HepG2 (cell line): ENCODE measurements around the gene CBX5. TPM values are rescaled to one million over a fixed set of nuclear protein-coding genes. Genes with fewer than 3 reads are reported as not detected.

Experiments
- ATF7 ChIP-seq, 2 experiments: fragments of 450-650 bp in 1 of 2; sonication (generic) in 1 of 2; formaldehyde crosslinking in 1 of 2; IDR thresholded peaks; 2 replicates each; pipeline versions ENCODE4 v1.4.0 to v1.6.1; 2016 to 2020; ENCODE audit warnings: antibody characterized with exemption in 1 of 2, mild to moderate bottlenecking in 1 of 2, missing genetic modification reagents in 1 of 2
- DMAP1 ChIP-seq: IDR thresholded peaks from 2 replicates; pipeline ENCODE4 v1.6.1; 2016
- ELF4 ChIP-seq: sonication (generic); formaldehyde crosslinking; IDR thresholded peaks from 2 replicates; pipeline ENCODE4 v1.5.0; 2020; ENCODE audit warnings: missing genetic modification reagents, mild to moderate bottlenecking, moderate library complexity, borderline replicate concordance
- ETV5 ChIP-seq: IDR thresholded peaks from 2 replicates; pipeline ENCODE4 v1.6.1; 2018; ENCODE audit warnings: missing biosample characterization, missing genetic modification reagents, inconsistent platforms, borderline replicate concordance
- FOSL2 ChIP-seq: sonication (generic); formaldehyde crosslinking; IDR thresholded peaks from 2 replicates; pipeline ENCODE4 v1.4.0; 2020; ENCODE audit warnings: missing genetic modification reagents
- FOXK1 ChIP-seq: sonication (generic); formaldehyde crosslinking; IDR thresholded peaks from 2 replicates; pipeline ENCODE4 v1.4.0; 2020; ENCODE audit warnings: low read depth, missing genetic modification reagents, borderline replicate concordance
- FOXK2 ChIP-seq: fragments of 450-650 bp; IDR thresholded peaks from 2 replicates; pipeline ENCODE4 v1.6.1; 2016
- GMEB1 ChIP-seq: sonication (generic); formaldehyde crosslinking; IDR thresholded peaks from 2 replicates; pipeline ENCODE4 v1.5.1; 2020; ENCODE audit warnings: missing genetic modification reagents, mild to moderate bottlenecking, borderline replicate concordance
- GTF2F1 ChIP-seq: fragments of 150-350 bp; IDR thresholded peaks from 2 replicates; pipeline ENCODE4 v1.6.1; 2014; ENCODE audit warnings: low read length
- HOXA3 ChIP-seq: sonication (generic); formaldehyde crosslinking; IDR thresholded peaks from 2 replicates; pipeline ENCODE4 v1.5.0; 2020; ENCODE audit warnings: missing genetic modification reagents
- HOXA5 ChIP-seq: sonication (generic); formaldehyde crosslinking; IDR thresholded peaks from 2 replicates; pipeline ENCODE4 v1.4.0; 2020; ENCODE audit warnings: missing genetic modification reagents
- MYPOP ChIP-seq: sonication (generic); formaldehyde crosslinking; IDR thresholded peaks from 2 replicates; pipeline ENCODE4 v1.8.1; 2023; ENCODE audit warnings: mild to moderate bottlenecking, moderate library complexity, missing genetic modification reagents
- NFRKB ChIP-seq: fragments of 450-650 bp; IDR thresholded peaks from 2 replicates; pipeline ENCODE4 v1.6.1; 2017
- POLR2AphosphoS5 ChIP-seq: IDR thresholded peaks from 2 replicates; pipeline ENCODE4 v1.6.1; 2012; ENCODE audit warnings: low read depth, low read length
- RBM22 ChIP-seq: fragments of 200-400 bp; formaldehyde crosslinking; optimal IDR thresholded peaks from 2 replicates; pipeline ENCODE3; 2017; ENCODE audit warnings: mild to moderate bottlenecking, low read length, moderate library complexity
- RNF219 ChIP-seq: sonication (generic); formaldehyde crosslinking; IDR thresholded peaks from 2 replicates; pipeline ENCODE4 v1.5.0; 2020; ENCODE audit warnings: mild to moderate bottlenecking, missing genetic modification reagents
- SRSF1 ChIP-seq: fragments of 200-400 bp; formaldehyde crosslinking; optimal IDR thresholded peaks from 2 replicates; pipeline ENCODE3; 2017; ENCODE audit warnings: mild to moderate bottlenecking, low read depth, low read length, moderate library complexity
- YEATS4 ChIP-seq: sonication (generic); formaldehyde crosslinking; IDR thresholded peaks from 2 replicates; pipeline ENCODE4 v1.4.0; 2020; ENCODE audit warnings: missing genetic modification reagents, borderline replicate concordance
- ZFY ChIP-seq: sonication (generic); formaldehyde crosslinking; IDR thresholded peaks from 2 replicates; pipeline ENCODE4 v1.4.0; 2020; ENCODE audit warnings: missing genetic modification reagents
- ZNF12 ChIP-seq: sonication (generic); formaldehyde crosslinking; IDR thresholded peaks from 2 replicates; pipeline ENCODE4 v1.5.0; 2020; ENCODE audit warnings: missing genetic modification reagents
- ZNF143 ChIP-seq: sonication (generic); formaldehyde crosslinking; IDR thresholded peaks from 2 replicates; pipeline ENCODE4 v1.4.0; 2020; ENCODE audit warnings: missing genetic modification reagents
- ZNF350 ChIP-seq: sonication (generic); formaldehyde crosslinking; IDR thresholded peaks from 2 replicates; pipeline ENCODE4 v1.4.0; 2020; ENCODE audit warnings: mild to moderate bottlenecking, low read depth, missing genetic modification reagents, borderline replicate concordance
- ZNF564 ChIP-seq: sonication (generic); formaldehyde crosslinking; IDR thresholded peaks from 2 replicates; pipeline ENCODE4 v1.8.1; 2023; ENCODE audit warnings: mild to moderate bottlenecking, missing genetic modification reagents
- ZZZ3 ChIP-seq: sonication (generic); formaldehyde crosslinking; IDR thresholded peaks from 2 replicates; pipeline ENCODE4 v1.4.0; 2020; ENCODE audit warnings: missing genetic modification reagents, mild to moderate bottlenecking, borderline replicate concordance
- polyA plus RNA-seq, 8 experiments: library from polyadenylated mRNA; depleted of rRNA in 3 of 8; stranded (reverse) in 7 of 8; unstranded in 1 of 8; fragments of >200 nt; fragmentation: Illumina TruSeq in 4 of 8; extraction: Trizol in 4 of 8; gene quantifications; 2 replicates each; pipeline versions ENCODE4 v1.2.1 to v1.2.3, GENCODE V29; 2011 to 2016; ENCODE audit warnings: low read depth in 4 of 8, missing spikeins in 1 of 8, mixed read lengths in 1 of 8; ENCODE audit not compliant: insufficient read depth in 1 of 8
- total RNA-seq, 5 experiments: library from RNA; depleted of rRNA; stranded (reverse); fragments of >200 nt; fragmentation: Illumina TruSeq; extraction: Trizol; gene quantifications; 2 replicates each; pipeline ENCODE4 v1.2.3, GENCODE V29; 2016; ENCODE audit warnings: low read depth in 1 of 5

CBX5 gene
- total and polyA plus RNA-seq, 2 of the 13 experiments (the other 11 are each of a cell fraction or from before 2014, with no cell fraction given) = 16.0 to 22.2 TPM

DNA sequence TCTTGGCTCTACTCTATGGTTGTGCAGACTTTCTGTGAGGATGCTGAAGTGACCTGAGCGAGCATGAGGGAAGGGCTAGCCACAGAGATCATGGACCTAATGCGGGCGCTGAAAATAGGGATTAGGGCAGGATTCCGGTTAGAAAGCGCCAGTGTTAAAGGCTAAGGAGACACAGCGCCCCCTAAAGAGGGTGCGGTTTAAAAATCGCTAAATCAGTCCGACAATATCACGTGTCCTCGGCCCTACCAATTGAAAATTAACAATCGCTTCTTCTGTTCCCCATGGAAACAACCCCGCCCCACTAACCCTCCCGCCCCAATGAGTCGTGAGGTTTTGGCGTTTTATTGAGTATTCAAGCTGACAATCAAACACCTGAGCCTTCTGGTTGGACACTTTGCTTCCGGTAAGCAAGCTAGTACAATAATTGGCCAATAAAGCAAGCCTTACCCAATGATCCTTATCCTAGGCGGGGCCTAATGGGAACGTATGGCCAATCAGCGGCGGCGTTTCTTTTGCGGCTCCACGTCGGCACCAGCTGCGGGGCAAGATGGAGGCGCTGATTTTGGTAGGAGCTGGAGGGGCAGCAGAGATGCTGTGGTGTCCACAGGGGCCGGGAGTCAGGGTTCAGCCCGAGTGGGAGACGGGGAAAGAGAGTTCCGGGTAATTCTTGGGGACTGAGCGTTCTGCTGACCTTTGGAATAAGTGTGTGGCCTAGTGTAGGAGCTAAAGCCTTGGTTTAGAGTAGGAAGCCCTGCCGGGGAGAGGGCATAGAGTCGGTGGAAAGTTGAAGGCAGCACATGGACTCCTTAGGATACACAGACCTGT is 44.9 kb upstream of the CBX5 start, which contains the start of gene COPZ1 (continued):
- 0 out of 2 replicates have a peak, but pooled peaks have one; percentile 22 for TF ChIP-seq FOXK2
- TF ChIP-seq DMAP1 (CRISPR knock-in tag) = peak; percentile 87; the same call in 1 of the 2 replicates
- peak; percentile 78 for TF ChIP-seq ELF4
- peak; percentile 63; the same call in 1 of the 2 replicates for TF ChIP-seq FOXK1 (CRISPR knock-in tag)
- no peak for TF ChIP-seq FOSL2
- peak; percentile 68 for TF ChIP-seq RBM22
- TF ChIP-seq ZNF12 = no peak
- peak; percentile 88 for TF ChIP-seq YEATS4 (CRISPR knock-in tag)
- peak; percentile 90 for TF ChIP-seq POLR2AphosphoS5
- TF ChIP-seq ZNF564 (CRISPR knock-in tag) = 0 out of 2 replicates have a peak, but pooled peaks have one; percentile 47
- no peak for TF ChIP-seq ZNF143 (CRISPR knock-in tag)
- TF ChIP-seq ZZZ3 (CRISPR knock-in tag) = no peak
- peak; percentile 83 for TF ChIP-seq HOXA3 (CRISPR knock-in tag)
- peak; percentile 85 for TF ChIP-seq GMEB1 (CRISPR knock-in tag)
- peak; percentile 58; the same call in 1 of the 2 replicates for TF ChIP-seq ETV5 (CRISPR knock-in tag)
- TF ChIP-seq GTF2F1 = no peak
- TF ChIP-seq SRSF1 = peak; percentile 58
- TF ChIP-seq RNF219 (CRISPR knock-in tag) = 0 out of 2 replicates have a peak, but pooled peaks have one; percentile 43
- 0 out of 2 replicates have a peak, but pooled peaks have one; percentile 3 for TF ChIP-seq HOXA5 (CRISPR knock-in tag)
- peak; percentile 93 for TF ChIP-seq ZFY (CRISPR knock-in tag)
- TF ChIP-seq NFRKB = peak; percentile 93
- peak; percentile 58; the same call in 1 of the 2 replicates for TF ChIP-seq ZNF350 (CRISPR knock-in tag)
- no peak for TF ChIP-seq ATF7 (IDR thresholded peaks at IDR 0.05)
- no peak for TF ChIP-seq ATF7 (CRISPR knock-in tag; IDR thresholded peaks at IDR 0.05)
- 0 out of 2 replicates have a peak, but pooled peaks have one; percentile 8 for TF ChIP-seq MYPOP (CRISPR knock-in tag)
